ENCODE measurements around the gene DIPK1B.

DIPK1B gene

GRCh38 chr9:136761545-136761981 is 49.2 kb downstream of the DIPK1B start:
- 0 out of 2 replicates have a peak, but pooled peaks have one; percentile 20 for TF ChIP-seq REST (tag by site-specific recombination; IDR thresholded peaks at IDR 0.05)
- TF ChIP-seq ZBTB21 (tag by site-specific recombination; IDR thresholded peaks at IDR 0.05) = no peak
- no peak for TF ChIP-seq ZBTB8A (tag by site-specific recombination; IDR thresholded peaks at IDR 0.05)
- CTCF ChIA-PET = interaction anchor here (0.7 to 5.9 kb wide), 18 partner anchors 9 to 288 kb away, joined by 3 to 54 read pairs (median 5); no protein-coding TSS in a partner anchor
- H3K36me3 ChIP-seq (ENCODE audit: control insufficient read depth in 2 of 2, insufficient read depth in 1 of 2, low read length in 2 of 2) = no peaks in the 10 kb centered on the region
- no peak overlapping the region for H3K4me3 ChIP-seq (ENCODE audit: low read depth, low read length)
- H3K9me3 ChIP-seq (ENCODE audit: control insufficient read depth, insufficient read depth, low read depth, low read length) = no peaks in the 10 kb centered on the region
- no peaks in the 10 kb centered on the region for H3K4me1 ChIP-seq (ENCODE audit: control insufficient read depth, insufficient read depth, low read length)
- H3K27ac ChIP-seq (ENCODE audit: extremely low read depth, low read depth, low read length) = no peak overlapping the region
- POLR2A ChIA-PET = interaction anchor here (0.6 to 1.4 kb wide), 2 partner anchors 34 to 44 kb away, joined by 3 to 14 read pairs; no protein-coding TSS in a partner anchor

- TF ChIP-seq ZNF18 (tag by site-specific recombination; IDR thresholded peaks at IDR 0.05) (0 out of 2 replicates have a peak, but pooled peaks have one; percentile 45), ZBTB26 (tag by site-specific recombination; optimal IDR thresholded peaks at IDR 0.05) (no peak)
- POLR2A ChIA-PET = no interaction called here
- Histone ChIP-seq H3K9me3 (ENCODE audit: control insufficient read depth, insufficient read depth, low read depth, low read length) (no peaks in the 10 kb centered on the region), H3K4me3 (ENCODE audit: low read depth, low read length) (no peak overlapping the region), H3K4me1 (ENCODE audit: control insufficient read depth, insufficient read depth, low read length) (no peaks in the 10 kb centered on the region), H3K36me3 (ENCODE audit: control insufficient read depth in 2 of 2, insufficient read depth in 1 of 2, low read length in 2 of 2) (no peaks in the 10 kb centered on the region), H3K27ac (ENCODE audit: extremely low read depth, low read depth, low read length) (no peak overlapping the region)
- CTCF ChIA-PET = interaction anchor here (0.5 to 5.9 kb wide), 7 partner anchors 9 to 365 kb away, joined by 3 to 54 read pairs (median 7); no protein-coding TSS in a partner anchor
Observed at GRCh38 chr9:136762221-136762691, 49.9 kb downstream of the DIPK1B start.

GRCh38 chr9:136762915-136763648 is 50.7 kb downstream of the DIPK1B start:
- Histone ChIP-seq H3K4me3 (ENCODE audit: low read depth, low read length) (no peak overlapping the region), H3K36me3 (ENCODE audit: control insufficient read depth in 2 of 2, insufficient read depth in 1 of 2, low read length in 2 of 2) (no peaks in the 10 kb centered on the region), H3K4me1 (ENCODE audit: control insufficient read depth, insufficient read depth, low read length) (no peaks in the 10 kb centered on the region), H3K9me3 (ENCODE audit: control insufficient read depth, insufficient read depth, low read depth, low read length) (no peaks in the 10 kb centered on the region), H3K27ac (ENCODE audit: extremely low read depth, low read depth, low read length) (no peak overlapping the region)
- POLR2A ChIA-PET = interaction anchor here (0.6 kb wide), 1 partner anchor 82 kb away, joined by 3 read pairs; no protein-coding TSS in a partner anchor
- CTCF ChIA-PET = interaction anchor here (0.8 to 5.9 kb wide), 7 partner anchors 8 to 272 kb away, joined by 3 to 54 read pairs (median 6); no protein-coding TSS in a partner anchor
- TF ChIP-seq HOXA7 (CRISPR knock-in tag; IDR thresholded peaks at IDR 0.05; ENCODE audit: borderline replicate concordance) (no peak), TSHZ1 (tag by site-specific recombination; IDR thresholded peaks at IDR 0.05; ENCODE audit: borderline replicate concordance) (no peak), GFI1B (tag by site-specific recombination; IDR thresholded peaks at IDR 0.05) (no peak), ZNF670 (tag by site-specific recombination; IDR thresholded peaks at IDR 0.05; ENCODE audit: low read depth) (no peak), ZNF664 (tag by site-specific recombination; IDR thresholded peaks at IDR 0.05) (no peak), ZNF221 (tag by site-specific recombination; IDR thresholded peaks at IDR 0.05; ENCODE audit: borderline replicate concordance) (no peak), ZNF488 (tag by site-specific recombination; IDR thresholded peaks at IDR 0.05) (no peak), ZNF324 (tag by site-specific recombination; IDR thresholded peaks at IDR 0.05) (no peak), KLF9 (tag by site-specific recombination; IDR thresholded peaks at IDR 0.05; ENCODE audit: low read depth) (peak; percentile 77), ZNF138 (tag by site-specific recombination; IDR thresholded peaks at IDR 0.05; ENCODE audit: borderline replicate concordance) (no peak), ZNF530 (tag by site-specific recombination; IDR thresholded peaks at IDR 0.05; ENCODE audit: low read depth) (no peak), ZNF510 (tag by site-specific recombination; IDR thresholded peaks at IDR 0.05; ENCODE audit: insufficient replicate concordance) (no peak), ZNF571 (tag by site-specific recombination; IDR thresholded peaks at IDR 0.05) (no peak)

Data from HEK293 (cell line).